Left hindlimb (tissue), 1 donor: ENCODE data around the gene PRDM16.

Source experiments
- DNase-seq: peaks from one replicate; pipeline ENCODE4 v3.0.0-alpha.2; 2018

The PRDM16 gene

GRCh38 chr1:3068564-3069431 is at the start of gene PRDM16:
TSS of gene PRDM16 (plus strand) at chr1:3069203. CDS start at chr1:3069260, 57 bp downstream.
- DNase-seq = peak; percentile 66

GRCh38 chr1:3019516-3020051 is 49.4 kb upstream of the PRDM16 start:
- peak; percentile 20 for DNase-seq

GRCh38 chr1:3020263-3020909 is 48.6 kb upstream of the PRDM16 start:
- peak; percentile 7 for DNase-seq

DNA sequence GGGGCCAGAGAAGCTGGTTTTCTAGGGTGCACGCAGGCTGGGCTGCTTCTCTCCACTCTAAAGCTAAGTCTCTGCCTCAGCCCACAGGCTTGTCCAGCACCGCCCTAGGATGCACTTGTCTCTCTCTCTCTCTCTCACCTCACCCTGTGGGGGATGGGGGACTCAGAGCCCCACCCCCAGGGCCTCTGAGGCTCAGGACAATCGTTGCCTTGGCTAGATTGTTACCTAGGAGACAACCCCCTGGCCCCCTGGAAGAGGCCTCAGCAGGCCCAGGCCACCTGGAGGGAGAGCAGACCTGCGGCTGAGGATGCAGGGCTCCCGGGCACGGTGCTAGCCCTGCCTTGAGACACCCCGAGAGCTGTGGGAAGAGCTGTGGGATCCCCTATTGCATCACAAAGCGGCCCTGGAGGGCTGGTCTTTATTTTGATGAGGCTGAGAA is 47.8 kb upstream of the PRDM16 start, which contains the start of gene ACTRT2:
TSS of gene ACTRT2 (plus strand) at position 235 of the 439 bp plus-strand sequence. CDS start 220 bp downstream, outside the sequence.
- no peak for DNase-seq

GRCh38 chr1:3021801-3022401 is 47.1 kb upstream of the PRDM16 start:
- no peak for DNase-seq

- no peak for DNase-seq
Measured at GRCh38 chr1:3022511-3022973, 46.5 kb upstream of the PRDM16 start.

GRCh38 chr1:3022976-3023375 is 46.0 kb upstream of the PRDM16 start:
- DNase-seq = no peak

DNA sequence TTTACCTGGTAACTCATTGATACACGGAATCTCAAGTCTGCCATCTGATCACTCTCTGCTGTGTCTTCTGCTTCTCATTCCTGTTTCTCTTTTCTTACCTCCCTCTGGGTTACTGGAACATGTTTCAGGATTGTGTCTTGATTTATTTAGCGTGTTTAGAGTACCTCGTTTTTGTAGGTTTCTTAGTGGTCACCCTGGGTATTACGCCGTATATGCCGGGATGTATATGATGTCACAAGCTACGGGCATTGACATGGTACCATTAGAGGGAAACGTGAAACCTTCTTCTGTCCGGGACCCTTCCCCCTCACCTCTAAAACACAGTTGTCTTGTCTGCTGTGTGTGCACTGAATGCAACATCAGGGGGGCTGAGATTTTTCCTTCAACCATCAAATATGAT is 45.0 kb upstream of the PRDM16 start:
- no peak for DNase-seq

DNA sequence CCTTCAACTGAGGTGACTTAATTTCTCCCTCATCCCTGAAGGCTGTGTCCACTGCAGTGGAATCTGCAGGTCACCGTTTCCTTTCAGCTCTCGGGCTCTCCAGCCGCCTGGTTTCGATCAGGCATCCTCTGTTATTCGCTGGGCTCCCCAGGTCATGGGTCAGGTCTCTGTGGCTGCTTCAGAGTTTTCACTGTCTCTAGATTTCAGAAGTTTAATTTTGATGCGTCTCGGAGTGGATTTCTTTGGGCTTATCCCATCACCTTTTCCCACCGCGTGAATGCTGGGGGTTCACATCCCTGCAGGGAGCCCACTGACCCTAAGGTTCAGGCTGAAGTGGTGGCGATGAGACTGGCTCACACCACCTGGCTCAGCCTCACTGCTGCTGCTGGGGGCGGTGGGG is 44.4 kb upstream of the PRDM16 start:
- no peak for DNase-seq

DNA sequence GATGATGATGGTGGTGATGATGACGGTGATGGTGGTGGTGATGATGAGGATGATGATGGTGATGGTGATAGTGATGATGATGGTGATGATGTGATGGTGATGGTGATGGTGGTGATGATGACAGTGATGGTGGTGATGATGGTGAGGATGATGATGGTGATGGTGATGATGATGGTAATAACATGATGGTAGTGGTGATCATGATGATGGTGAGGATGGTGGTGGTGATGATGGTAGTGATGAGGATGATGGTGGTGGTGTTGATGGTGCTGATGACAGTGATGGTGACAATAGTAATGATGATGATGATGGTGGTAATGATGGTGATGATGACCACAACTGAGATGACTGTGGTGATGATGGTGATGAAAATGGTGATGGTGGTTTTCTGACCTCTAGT is 42.9 kb upstream of the PRDM16 start:
- no peak for DNase-seq

DNA sequence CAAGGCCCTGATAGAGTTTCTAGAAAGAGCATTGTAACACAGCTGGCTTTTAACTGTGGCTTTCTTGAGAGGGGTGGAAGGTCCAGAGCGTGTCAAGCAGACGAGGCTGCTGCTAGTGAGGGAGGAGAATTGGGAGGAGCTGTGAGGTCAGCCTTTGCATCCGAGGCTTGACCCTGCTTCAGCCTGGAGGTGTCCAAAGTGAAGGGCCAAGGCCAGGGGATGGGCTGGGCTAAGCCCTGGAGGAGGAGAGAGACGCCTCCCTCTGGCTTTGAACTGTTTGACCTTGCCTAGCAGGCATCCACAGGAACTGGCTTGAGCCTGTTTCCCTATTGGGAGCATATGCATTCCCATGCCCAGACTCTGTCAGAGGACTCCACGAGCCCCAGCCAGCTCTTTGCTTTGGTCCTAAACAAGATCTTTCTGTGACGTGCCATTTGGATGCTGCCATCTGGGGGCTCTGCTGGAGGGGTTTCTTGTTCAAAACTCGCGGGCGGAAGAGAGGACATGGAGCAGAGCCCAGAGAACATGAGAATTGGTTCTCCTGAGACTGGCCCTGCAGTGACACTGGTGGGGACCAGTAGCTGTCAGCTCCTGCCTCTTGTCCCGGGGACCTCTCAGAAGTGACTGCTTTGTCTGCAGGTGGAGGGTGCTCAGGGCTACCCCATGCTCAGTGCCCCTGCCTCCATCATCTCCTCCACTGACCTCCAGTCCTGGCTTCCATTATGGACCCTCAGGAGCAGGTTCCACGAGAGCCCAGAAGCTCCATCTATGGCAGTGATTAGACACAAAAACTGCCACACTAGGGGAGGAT is 42.2 kb upstream of the PRDM16 start:
- no peak for DNase-seq

DNA sequence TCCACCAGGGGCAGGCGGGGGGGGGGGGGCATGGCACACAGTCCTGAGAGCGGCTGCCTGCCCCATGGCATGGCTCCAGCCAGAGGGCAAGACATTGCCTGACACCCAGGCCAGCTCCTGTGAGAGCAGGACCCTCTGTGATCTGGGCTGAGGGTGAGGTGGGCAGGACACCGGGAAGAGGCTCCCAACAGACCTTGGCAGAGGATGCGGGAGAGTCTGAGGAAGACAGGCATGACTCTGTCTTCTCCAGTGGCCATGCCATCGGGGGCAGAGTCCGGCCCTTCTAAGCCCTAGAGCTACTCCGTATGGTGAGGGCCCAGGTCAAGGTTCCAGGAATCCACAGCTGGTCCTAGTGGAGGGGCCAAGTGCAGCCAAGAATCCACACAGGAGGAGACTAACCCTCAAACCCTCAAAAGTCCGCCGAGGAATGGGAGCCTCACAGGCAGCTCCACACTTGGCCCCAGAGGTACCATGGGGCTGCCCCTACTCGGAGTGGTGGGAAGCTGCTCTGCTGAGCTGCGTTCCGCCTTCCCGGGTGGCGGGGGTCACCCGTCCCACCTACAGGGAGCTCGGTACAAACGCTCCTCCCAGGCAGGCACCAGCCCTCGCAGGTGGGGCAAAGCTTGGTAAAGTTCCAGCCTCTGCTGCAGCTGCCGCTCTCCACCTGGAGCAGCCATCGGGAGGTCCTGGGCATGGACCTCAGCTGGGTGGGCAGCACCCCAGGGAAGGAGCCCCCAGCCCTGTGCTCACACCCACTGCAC is 41.2 kb upstream of the PRDM16 start:
- DNase-seq = no peak

- DNase-seq = no peak
Measured at GRCh38 chr1:3028531-3029282, 40.3 kb upstream of the PRDM16 start.

GRCh38 chr1:3029481-3029961 is 39.5 kb upstream of the PRDM16 start:
- no peak for DNase-seq

GRCh38 chr1:3029991-3030662 is 38.9 kb upstream of the PRDM16 start:
- no peak for DNase-seq

- no peak for DNase-seq
Measured at GRCh38 chr1:3030663-3031381, 38.2 kb upstream of the PRDM16 start.

DNA sequence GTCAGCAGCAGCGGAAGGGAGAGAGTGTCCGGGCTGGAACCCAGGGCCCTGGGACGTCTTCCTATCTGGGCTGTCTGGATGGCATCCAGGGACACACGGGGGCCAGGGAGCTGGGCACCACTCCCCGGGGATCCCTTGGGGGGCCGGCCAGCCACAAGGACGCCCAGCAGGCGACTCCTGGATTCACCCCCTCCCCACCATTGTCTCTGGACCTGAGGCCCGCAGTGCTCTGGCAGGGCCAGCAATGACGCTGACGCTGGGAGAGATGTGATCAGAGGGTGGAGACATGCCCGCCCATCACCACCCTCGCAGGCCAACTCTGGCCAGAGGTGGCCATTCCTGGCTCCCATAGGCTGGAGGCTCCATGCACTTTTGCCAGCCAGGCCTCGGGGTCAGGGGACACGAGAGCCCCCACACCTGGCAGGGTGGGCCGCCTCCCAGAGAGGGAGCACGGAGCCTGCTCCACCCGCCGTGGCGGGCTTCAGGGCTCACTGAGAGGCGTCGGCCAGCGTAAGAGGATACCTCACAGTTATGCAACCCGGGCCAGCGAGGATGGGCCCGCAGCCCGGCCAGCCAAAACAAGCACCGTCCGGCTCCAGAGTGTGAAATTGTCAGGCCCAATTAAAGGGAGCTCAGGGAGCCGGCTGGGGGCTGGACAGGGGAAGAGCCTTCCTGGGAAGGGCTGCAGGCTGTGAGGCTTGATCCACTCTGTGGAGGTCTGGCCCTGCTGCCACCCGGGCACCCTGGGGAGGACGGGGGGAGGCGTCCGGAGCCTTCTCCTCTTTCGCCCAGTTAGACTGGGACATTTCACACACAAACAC is 37.4 kb upstream of the PRDM16 start:
- peak; percentile 71 for DNase-seq

- no peak for DNase-seq
Measured at GRCh38 chr1:3032371-3033039, 36.5 kb upstream of the PRDM16 start.
